Upper lobe of left lung (tissue), 6 donors: ENCODE results near the gene CAPN12. TPM values are rescaled to one million over a fixed set of nuclear protein-coding genes. Genes with fewer than 3 reads are reported as not detected.
A peak's percentile ranks its signal among the peaks of the same experiment; 100 is the strongest.

Source experiments
- ATAC-seq, 2 donors: fragments of 200-7000 bp; cut with Tn5 transposase; one replicate each; pipeline ENCODE4 v1.9.1; 2022; ENCODE audit warnings: mild to moderate bottlenecking in 2 of 2, moderate library complexity in 2 of 2; ENCODE audit not compliant: low FRiP score in 2 of 2
- DNase-seq, 2 donors: peaks; one replicate each; pipeline ENCODE4 v3.0.0-alpha.2; 2019 to 2020
- H3K27ac ChIP-seq, 4 donors: fragments of 200-600 bp; sonication (generic); one replicate each; pipeline ENCODE4 v1.5.1; 2016 to 2019
- H3K27me3 ChIP-seq, 4 donors: fragments of 200-600 bp; sonication (generic); one replicate each; pipeline ENCODE4 v1.5.1; 2017 to 2019
- H3K36me3 ChIP-seq, 4 donors: fragments of 200-600 bp; sonication (generic); one replicate each; pipeline ENCODE4 v1.5.1; 2016 to 2019
- H3K4me1 ChIP-seq, 4 donors: fragments of 200-600 bp; sonication (generic); one replicate each; pipeline ENCODE4 v1.5.1; 2018 to 2019
- H3K4me3 ChIP-seq, 4 donors: fragments of 200-600 bp; sonication (generic); one replicate each; pipeline ENCODE4 v1.5.1; 2017 to 2019; ENCODE audit warnings: mild to moderate bottlenecking in 2 of 4, moderate library complexity in 1 of 4
- H3K9me3 ChIP-seq, 4 donors: fragments of 200-600 bp; sonication (generic); one replicate each; pipeline ENCODE4 v1.5.1; 2018 to 2019
- CTCF ChIP-seq, 6 experiments: fragments of 450-650 bp in 4 of 6; fragments of 200-600 bp in 2 of 6; sonication (generic) in 2 of 6; IDR thresholded peaks; one replicate each; pipeline ENCODE4 v1.5.1; 2016 to 2019; ENCODE audit warnings: antibody characterized with exemption in 6 of 6
- EP300 ChIP-seq, 4 donors: sonication (generic); formaldehyde crosslinking; IDR thresholded peaks; one replicate each; pipeline ENCODE4 v1.5.1; 2017; ENCODE audit warnings: antibody characterized with exemption in 4 of 4, control low read depth in 2 of 4
- POLR2A ChIP-seq, 4 donors: fragments of 450-650 bp; IDR thresholded peaks; one replicate each; pipeline ENCODE4 v1.5.1; 2016 to 2017; ENCODE audit warnings: antibody characterized with exemption in 4 of 4, mild to moderate bottlenecking in 2 of 4
- POLR2AphosphoS5 ChIP-seq, 2 donors: sonication (generic); formaldehyde crosslinking; IDR thresholded peaks; one replicate each; pipeline ENCODE4 v1.5.1; 2017; ENCODE audit warnings: antibody characterized with exemption in 2 of 2
- WGBS, 2 donors: methylation state at CpG; one replicate each; pipeline ENCODE4 v1.1.5; 2017 to 2018; 5-methylcytosine and 5-hydroxymethylcytosine counted together
- total RNA-seq, 6 donors: library from RNA; depleted of rRNA in 4 of 6; stranded (reverse); fragments of >200 nt in 4 of 6; gene quantifications; one replicate each; pipeline versions ENCODE4 v1.1.0 to v1.2.1, GENCODE V29; 2016 to 2021
- donor health status: DM: no; HTN: no; CAD: no; lungs with moderate emphysema.
- donor health status: DM: no; HTN: yes; CAD: no; lungs with severe emphysema.

Gene CAPN12
- total RNA-seq, 6 donors from 2014 or later, result 5.2 to 93.2 (median 11.1) TPM

DNA sequence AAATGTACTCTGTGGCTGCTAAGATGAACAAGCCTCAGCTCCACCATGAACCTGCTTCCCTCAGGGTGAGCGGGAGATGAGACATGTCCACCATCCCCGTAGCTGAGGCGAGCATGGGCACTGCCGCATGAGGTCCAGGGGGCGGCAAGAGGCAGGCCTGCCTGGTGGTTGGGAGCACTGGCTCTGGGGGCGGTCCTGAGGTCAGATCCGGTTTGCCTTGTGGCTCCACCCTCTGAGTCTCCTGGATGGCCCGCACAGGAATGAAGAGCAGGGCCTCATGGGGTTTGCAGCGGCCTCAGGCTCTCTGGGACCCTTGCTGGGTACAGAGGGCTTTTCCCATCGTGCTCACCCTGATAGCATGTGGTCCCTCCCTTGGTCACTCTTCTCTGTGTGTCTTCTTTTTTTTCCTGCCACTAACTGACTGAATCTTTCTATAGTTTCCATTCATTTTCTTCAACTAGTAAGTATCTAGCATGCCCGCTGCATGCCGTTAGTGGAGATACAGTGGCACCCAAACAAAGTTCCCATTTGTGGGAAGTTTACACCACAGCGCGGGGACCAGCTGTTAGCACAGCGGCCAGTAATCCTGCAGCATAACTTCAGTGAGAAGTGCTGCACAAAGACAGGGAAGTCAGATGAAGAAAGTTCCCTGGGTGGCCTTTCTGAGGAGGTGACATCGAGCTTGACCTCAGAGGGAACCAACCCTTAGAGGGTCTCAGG is 37.3 kb downstream of the CAPN12 start:
- peaks cover 66 to 85% (median 75%) of the 10 kb centered on the region in 4 donors for H3K4me1 ChIP-seq

DNA sequence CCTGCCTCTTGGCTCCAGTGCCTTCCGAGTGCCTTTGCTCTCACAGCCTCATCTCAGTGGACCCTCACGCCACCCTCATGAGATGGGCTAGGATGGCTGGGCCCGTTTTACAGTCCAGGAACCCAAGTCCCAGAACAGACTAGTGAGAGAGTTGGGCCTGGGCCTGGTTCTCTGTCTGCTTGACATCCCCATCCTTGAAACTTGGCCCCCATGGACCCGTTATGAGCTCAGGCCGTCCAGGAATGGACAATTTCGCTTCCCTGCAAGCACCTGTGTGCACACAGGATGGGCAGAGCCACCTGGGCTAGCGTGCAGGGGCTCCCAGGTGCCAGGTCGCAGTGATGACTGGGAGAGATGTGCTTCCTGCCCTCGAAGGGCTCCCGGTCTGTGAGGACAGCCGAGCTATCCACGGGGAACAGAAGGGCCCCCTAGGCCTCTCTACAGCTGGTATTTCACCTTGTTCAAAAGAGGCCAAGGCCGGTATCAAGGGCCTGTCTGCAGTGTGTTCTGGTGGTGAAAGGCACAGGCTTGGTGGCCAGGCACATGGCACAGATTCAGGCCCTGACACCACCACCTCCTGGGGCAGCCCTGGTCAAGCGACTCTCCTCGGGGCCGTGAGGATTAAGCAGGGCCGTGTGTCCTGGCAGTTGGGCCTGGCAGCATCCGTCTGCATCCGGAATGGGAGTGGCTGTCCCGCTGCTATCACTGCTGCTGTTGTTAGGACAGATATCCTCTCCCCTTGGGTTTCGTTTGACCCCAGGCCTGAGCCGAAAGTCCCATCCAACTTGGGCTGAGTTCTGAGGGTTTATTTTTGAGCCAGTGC is 38.9 kb downstream of the CAPN12 start:
- H3K9me3 ChIP-seq, result no peaks in the 10 kb centered on the region
- peak overlapping the region; percentile 48 to 93 (median 72) for H3K27ac ChIP-seq
- no peak overlapping the region for H3K4me3 ChIP-seq
- DNase-seq, result no peak
- H3K36me3 ChIP-seq, result peaks cover 51 to 100% (median 96%) of the 10 kb centered on the region in 4 donors
- WGBS, 2 donors, result 76 to 81% methylated on average over 11 to 22 of the region's 22 CpGs
- ATAC-seq, result no peak
- TF ChIP-seq EP300 (IDR thresholded peaks at IDR 0.05) (no peak), POLR2A (IDR thresholded peaks at IDR 0.05) (no peak), POLR2AphosphoS5 (IDR thresholded peaks at IDR 0.05) (peak in 1 of 2 donors; percentile 33), CTCF (IDR thresholded peaks at IDR 0.05) (no peak)
- peaks cover 68 to 84% (median 76%) of the 10 kb centered on the region in 4 donors for H3K4me1 ChIP-seq
- H3K27me3 ChIP-seq, result no peaks in the 10 kb centered on the region

More for the DNA sequence above, 37.3 kb downstream of the CAPN12 start:
- Histone ChIP-seq H3K9me3 (no peaks in the 10 kb centered on the region), H3K36me3 (peaks cover 49 to 100% (median 96%) of the 10 kb centered on the region in 4 donors), H3K4me3 (no peak overlapping the region), H3K27ac (peak overlapping the region; percentile 48 to 93 (median 72)), H3K27me3 (no peaks in the 10 kb centered on the region)
- DNase-seq (no peak), ATAC-seq (peak in 1 of 2 donors; percentile 4)
- no peak for TF ChIP-seq POLR2AphosphoS5 (IDR thresholded peaks at IDR 0.05)
- no peak for TF ChIP-seq EP300 (IDR thresholded peaks at IDR 0.05)
- no peak for TF ChIP-seq POLR2A (IDR thresholded peaks at IDR 0.05)
- TF ChIP-seq CTCF (IDR thresholded peaks at IDR 0.05), result no peak
- WGBS, 2 donors, result 70 to 72% methylated on average over 11 to 16 of the region's 16 CpGs

- no peaks in the 10 kb centered on the region for H3K9me3 ChIP-seq
- TF ChIP-seq POLR2A (IDR thresholded peaks at IDR 0.05) (no peak), CTCF (IDR thresholded peaks at IDR 0.05) (no peak), POLR2AphosphoS5 (IDR thresholded peaks at IDR 0.05) (no peak), EP300 (IDR thresholded peaks at IDR 0.05) (no peak)
- no peak for DNase-seq
- WGBS, 2 donors, result 87 to 93% methylated on average over 9 to 13 of the region's 13 CpGs
- peaks cover 70 to 87% (median 79%) of the 10 kb centered on the region in 4 donors for H3K4me1 ChIP-seq
- ATAC-seq, result no peak
- peak overlapping the region; percentile 38 to 93 (median 72) for H3K27ac ChIP-seq
- peaks cover 50 to 97% (median 91%) of the 10 kb centered on the region in 4 donors for H3K36me3 ChIP-seq
- H3K27me3 ChIP-seq, result no peaks in the 10 kb centered on the region
- no peak overlapping the region for H3K4me3 ChIP-seq
Observed at GRCh38 chr19:38704488-38705026, 39.7 kb downstream of the CAPN12 start.

GRCh38 chr19:38703509-38703908 is 40.8 kb downstream of the CAPN12 start:
- DNase-seq (no peak), ATAC-seq (no peak)
- 91 to 92% methylated on average over 11 to 14 of the region's 14 CpGs for WGBS, 2 donors
- Histone ChIP-seq H3K27ac (peak overlapping the region in 3 of 4 donors; percentile 36 to 93 (median 39)), H3K36me3 (peaks cover 43 to 86% (median 80%) of the 10 kb centered on the region in 4 donors), H3K4me3 (no peak overlapping the region), H3K9me3 (no peaks in the 10 kb centered on the region), H3K27me3 (no peaks in the 10 kb centered on the region), H3K4me1 (peaks cover 70 to 87% (median 80%) of the 10 kb centered on the region in 4 donors)
- TF ChIP-seq POLR2AphosphoS5 (IDR thresholded peaks at IDR 0.05), result no peak
- TF ChIP-seq POLR2A (IDR thresholded peaks at IDR 0.05), result no peak
- no peak for TF ChIP-seq CTCF (IDR thresholded peaks at IDR 0.05)
- TF ChIP-seq EP300 (IDR thresholded peaks at IDR 0.05), result no peak
